Limb (tissue), 2 donors: ENCODE results near the gene NDUFS2.
"Not testable (repeated sequence)": the region's sequence is repeated elsewhere in the genome, so short reads cannot be mapped to it uniquely, and the experiment has no call there.

Experiments used
- DNase-seq, 2 donors: peaks; one replicate each; pipeline ENCODE4 v3.0.0-alpha.2; 2016; ENCODE audit errors: extremely low spot score in 2 of 2

The NDUFS2 gene

GRCh38 chr1:161250100-161250499, 47.9 kb downstream of the NDUFS2 start:
- not testable (repeated sequence) for DNase-seq

- DNase-seq, result no peak
Measured at GRCh38 chr1:161250829-161251228, 48.7 kb downstream of the NDUFS2 start.

GRCh38 chr1:161251579-161251978, 49.4 kb downstream of the NDUFS2 start:
- DNase-seq, result no peak

GRCh38 chr1:161255302-161255701, 53.1 kb downstream of the NDUFS2 start:
- DNase-seq, result not testable (repeated sequence)

- DNase-seq, result not testable (repeated sequence)
Measured at GRCh38 chr1:161255955-161256520, 53.9 kb downstream of the NDUFS2 start.

GRCh38 chr1:161257109-161257508, 54.9 kb downstream of the NDUFS2 start:
- DNase-seq, result not testable (repeated sequence)

- peak; percentile 21 to 66 for DNase-seq
Measured at GRCh38 chr1:161258439-161259344, 56.5 kb downstream of the NDUFS2 start, which contains the start of gene PCP4L1. Gene PCP4L1 (plus strand): TSS chr1:161258745. CDS start chr1:161258975, 230 bp downstream.

GRCh38 chr1:161259345-161259702, 57.2 kb downstream of the NDUFS2 start:
- no peak for DNase-seq

GRCh38 chr1:161259765-161260164, 57.6 kb downstream of the NDUFS2 start:
- DNase-seq, result no peak

- no peak for DNase-seq
Measured at GRCh38 chr1:161260376-161261260, 58.5 kb downstream of the NDUFS2 start.

- no peak for DNase-seq
Measured at GRCh38 chr1:161261261-161262235, 59.4 kb downstream of the NDUFS2 start.
